Endothelial cell of umbilical vein (primary cell): ENCODE results near the gene PRKAR1B.

Source experiments
- CTCF ChIP-seq, 2 donors: IDR thresholded peaks; 1 replicate in 1 of 2; 2 replicates in 1 of 2; pipeline ENCODE4 v1.5.1; 2011; ENCODE audit warnings: low read length in 2 of 2, mild to moderate bottlenecking in 2 of 2, moderate library complexity in 2 of 2, control low read depth in 1 of 2, inconsistent platforms in 1 of 2, low read depth in 1 of 2; ENCODE audit not compliant: insufficient read depth in 1 of 2; ENCODE audit errors: extremely low read depth in 1 of 2
- EZH2 ChIP-seq: IDR thresholded peaks from 2 replicates; pipeline ENCODE4 v1.6.1; 2012; ENCODE audit warnings: borderline replicate concordance, low read depth, mild to moderate bottlenecking, moderate library complexity, low read length, inconsistent platforms; ENCODE audit not compliant: severe bottlenecking
- TF ChIP-seq, protein P1 (sequence below): IDR thresholded peaks from 2 replicates; pipeline ENCODE4 v1.6.1; 2011; ENCODE audit not compliant: insufficient read depth, insufficient read length

DNA sequence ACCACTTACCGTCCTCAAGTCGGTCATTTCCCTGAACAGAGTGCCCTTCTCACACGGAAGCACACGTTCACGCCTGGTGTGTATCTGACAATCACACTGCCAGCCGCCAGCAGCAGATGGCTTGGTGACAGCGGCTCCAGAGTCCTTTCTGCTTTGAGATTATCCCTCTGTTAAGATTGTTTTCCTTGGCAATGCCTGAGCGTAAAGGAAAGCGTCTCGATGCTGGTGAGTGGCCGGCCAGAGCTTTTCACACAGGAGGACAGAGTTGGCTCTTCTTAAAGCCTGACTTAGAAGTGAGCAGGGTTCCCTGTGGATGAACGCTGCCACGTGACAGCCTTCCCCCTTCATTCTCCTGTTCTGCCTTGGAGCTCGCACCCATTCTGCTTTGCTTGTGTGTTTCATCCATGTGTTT, 22.1 kb upstream of the PRKAR1B start:
- TF ChIP-seq CTCF (IDR thresholded peaks at IDR 0.05; ENCODE audit: extremely low read depth in 1 of 2, insufficient read depth in 1 of 2, low read depth in 1 of 2, low read length in 2 of 2), result no peak
- no peak for TF ChIP-seq EZH2
- TF ChIP-seq, protein P1, sequence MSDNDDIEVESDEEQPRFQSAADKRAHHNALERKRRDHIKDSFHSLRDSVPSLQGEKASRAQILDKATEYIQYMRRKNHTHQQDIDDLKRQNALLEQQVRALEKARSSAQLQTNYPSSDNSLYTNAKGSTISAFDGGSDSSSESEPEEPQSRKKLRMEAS, result no peak
